ENCODE results near the gene AP3M1.

The AP3M1 gene

DNA sequence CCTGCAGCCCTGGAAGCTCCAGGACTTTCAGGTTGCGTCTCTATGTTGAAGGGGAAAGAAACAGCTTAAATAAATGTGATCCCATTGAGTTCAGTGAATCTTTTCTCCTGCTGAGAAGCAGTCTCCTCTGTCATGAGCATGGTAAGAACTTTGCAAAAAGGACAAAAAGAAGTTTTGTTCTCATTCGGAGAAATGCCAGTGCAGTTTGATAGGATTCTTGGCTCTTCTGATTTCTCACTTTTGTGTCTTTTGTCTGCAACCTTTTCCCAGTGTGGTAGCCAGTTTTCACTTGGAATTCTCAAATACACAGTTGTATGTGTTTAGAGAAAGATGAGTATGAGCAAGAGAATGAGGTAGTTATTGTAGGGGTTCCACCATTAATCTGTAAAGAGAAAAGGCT lies 64.3 kb downstream of the AP3M1 start:
- Histone ChIP-seq H3K27ac (ENCODE audit: low read depth, low read length) (peak overlapping the region; percentile 53), H3K9ac (ENCODE audit: low read length in 5 of 5) (no peak overlapping the region), H3K36me3 (ENCODE audit: control insufficient read depth in 5 of 5, insufficient read depth in 5 of 5, low read length in 5 of 5) (peaks cover 13 to 38% (median 32%) of the 10 kb centered on the region in 5 donors), H3K4me1 (ENCODE audit: control insufficient read depth in 5 of 5, insufficient read depth in 5 of 5, low read length in 5 of 5) (peaks cover 0 to 33% (median 18%) of the 10 kb centered on the region in 5 donors), H3K4me3 (ENCODE audit: low read depth in 1 of 5, low read length in 5 of 5) (no peak overlapping the region), H3K27me3 (ENCODE audit: control insufficient read depth in 5 of 5, insufficient read depth in 4 of 5, low read length in 5 of 5) (no peaks in the 10 kb centered on the region), H3K9me3 (ENCODE audit: control insufficient read depth in 5 of 5, low read length in 5 of 5) (no peaks in the 10 kb centered on the region)

DNA sequence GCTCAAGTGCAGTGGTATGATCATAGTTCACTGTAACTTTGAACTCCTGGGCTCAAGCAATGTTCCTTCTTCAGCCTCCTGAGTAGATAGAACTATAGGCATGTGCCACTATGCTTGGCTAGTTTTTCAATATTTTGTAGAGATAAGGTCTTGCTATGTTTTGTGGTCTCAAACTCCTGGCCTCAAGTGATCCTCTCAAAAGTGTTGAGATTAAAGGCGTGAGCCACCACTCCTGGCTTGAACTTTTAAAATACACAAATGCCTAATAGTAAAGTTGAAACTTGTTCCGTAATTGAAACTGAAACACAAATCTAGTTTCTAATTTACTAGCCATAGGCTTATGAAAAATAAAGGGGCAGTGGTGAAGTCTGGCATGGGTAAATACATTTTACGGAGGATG lies 65.7 kb downstream of the AP3M1 start:
- Histone ChIP-seq H3K27me3 (ENCODE audit: control insufficient read depth in 5 of 5, insufficient read depth in 4 of 5, low read length in 5 of 5) (no peaks in the 10 kb centered on the region), H3K9ac (ENCODE audit: low read length in 5 of 5) (no peak overlapping the region), H3K4me3 (ENCODE audit: low read depth in 1 of 5, low read length in 5 of 5) (no peak overlapping the region), H3K4me1 (ENCODE audit: control insufficient read depth in 5 of 5, insufficient read depth in 5 of 5, low read length in 5 of 5) (peaks cover 0 to 39% (median 23%) of the 10 kb centered on the region in 5 donors), H3K36me3 (ENCODE audit: control insufficient read depth in 5 of 5, insufficient read depth in 5 of 5, low read length in 5 of 5) (peaks cover 6 to 25% (median 20%) of the 10 kb centered on the region in 5 donors), H3K9me3 (ENCODE audit: control insufficient read depth in 5 of 5, low read length in 5 of 5) (no peaks in the 10 kb centered on the region), H3K27ac (ENCODE audit: low read depth, low read length) (peak overlapping the region; percentile 13)

DNA sequence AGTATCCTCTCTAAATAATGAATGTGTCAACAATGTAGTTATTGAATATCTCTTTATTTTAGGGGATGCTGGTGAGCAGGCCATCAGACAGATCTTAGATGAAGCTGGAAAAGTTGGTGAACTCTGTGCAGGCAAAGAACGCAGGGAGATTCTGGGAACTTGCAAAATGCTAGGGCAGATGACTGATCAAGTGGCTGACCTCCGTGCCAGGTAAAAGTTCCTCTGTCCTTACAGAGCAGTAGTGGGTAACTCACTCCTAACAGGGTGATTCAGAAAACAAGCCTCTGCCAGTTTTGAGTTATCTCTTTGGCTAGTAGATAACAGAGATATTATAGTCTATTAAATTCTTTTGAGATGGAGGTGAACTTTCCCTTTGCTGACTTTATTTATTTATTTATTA lies 67.3 kb downstream of the AP3M1 start:
- Histone ChIP-seq H3K9me3 (ENCODE audit: control insufficient read depth in 5 of 5, low read length in 5 of 5) (no peaks in the 10 kb centered on the region), H3K4me1 (ENCODE audit: control insufficient read depth in 5 of 5, insufficient read depth in 5 of 5, low read length in 5 of 5) (peaks cover 0 to 31% (median 22%) of the 10 kb centered on the region in 5 donors), H3K27me3 (ENCODE audit: control insufficient read depth in 5 of 5, insufficient read depth in 4 of 5, low read length in 5 of 5) (no peaks in the 10 kb centered on the region), H3K4me3 (ENCODE audit: low read depth in 1 of 5, low read length in 5 of 5) (no peak overlapping the region), H3K36me3 (ENCODE audit: control insufficient read depth in 5 of 5, insufficient read depth in 5 of 5, low read length in 5 of 5) (peaks cover 0 to 15% (median 8%) of the 10 kb centered on the region in 5 donors), H3K9ac (ENCODE audit: low read length in 5 of 5) (peak overlapping the region in 1 of 5 donors; percentile 72), H3K27ac (ENCODE audit: low read depth, low read length) (peak overlapping the region; percentile 87)

DNA sequence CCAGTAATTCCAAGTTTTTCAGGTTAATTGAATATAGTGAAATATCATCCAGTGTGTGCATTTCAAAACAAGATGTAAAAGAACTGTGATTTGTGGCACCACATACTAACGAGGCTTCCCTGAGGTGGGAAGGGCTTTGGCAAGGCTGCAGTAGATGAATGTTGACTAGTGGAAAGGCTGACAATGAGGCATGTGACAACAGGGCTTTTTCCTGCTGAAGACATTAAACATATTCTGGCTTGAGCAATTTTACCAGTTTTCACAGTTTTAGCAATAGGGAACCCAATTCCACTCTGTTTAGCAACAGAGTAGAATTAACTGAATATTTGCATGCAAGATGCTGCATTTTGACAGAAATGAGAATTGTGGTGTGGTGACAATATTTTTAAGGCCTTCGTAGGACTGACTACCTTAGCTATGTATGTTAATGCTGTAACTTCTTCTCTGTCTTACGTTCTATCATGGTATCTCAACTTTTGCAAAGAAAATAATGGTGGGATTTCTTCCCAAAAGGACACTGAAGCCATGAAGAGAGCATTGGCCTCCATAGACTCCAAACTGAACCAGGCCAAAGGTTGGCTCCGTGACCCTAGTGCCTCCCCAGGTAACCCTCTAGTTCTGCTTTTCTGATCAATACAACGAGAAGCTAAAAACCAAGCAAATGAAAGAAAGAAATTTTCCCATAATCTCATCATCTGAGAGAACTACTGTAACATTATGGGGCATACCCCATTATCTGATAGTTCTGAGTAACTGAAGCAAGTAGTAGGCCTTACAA lies 68.5 kb downstream of the AP3M1 start:
- peaks cover 0 to 31% (median 22%) of the 10 kb centered on the region in 5 donors for H3K4me1 ChIP-seq (ENCODE audit: control insufficient read depth in 5 of 5, insufficient read depth in 5 of 5, low read length in 5 of 5)
- H3K27me3 ChIP-seq (ENCODE audit: control insufficient read depth in 5 of 5, insufficient read depth in 4 of 5, low read length in 5 of 5) = no peaks in the 10 kb centered on the region
- H3K27ac ChIP-seq (ENCODE audit: low read depth, low read length) = peak overlapping the region; percentile 87
- no peak overlapping the region for H3K4me3 ChIP-seq (ENCODE audit: low read depth in 1 of 5, low read length in 5 of 5)
- H3K9ac ChIP-seq (ENCODE audit: low read length in 5 of 5) = peak overlapping the region in 1 of 5 donors; percentile 72
- peaks cover 0 to 18% (median 8%) of the 10 kb centered on the region in 5 donors for H3K36me3 ChIP-seq (ENCODE audit: control insufficient read depth in 5 of 5, insufficient read depth in 5 of 5, low read length in 5 of 5)
- H3K9me3 ChIP-seq (ENCODE audit: control insufficient read depth in 5 of 5, low read length in 5 of 5) = no peaks in the 10 kb centered on the region

DNA sequence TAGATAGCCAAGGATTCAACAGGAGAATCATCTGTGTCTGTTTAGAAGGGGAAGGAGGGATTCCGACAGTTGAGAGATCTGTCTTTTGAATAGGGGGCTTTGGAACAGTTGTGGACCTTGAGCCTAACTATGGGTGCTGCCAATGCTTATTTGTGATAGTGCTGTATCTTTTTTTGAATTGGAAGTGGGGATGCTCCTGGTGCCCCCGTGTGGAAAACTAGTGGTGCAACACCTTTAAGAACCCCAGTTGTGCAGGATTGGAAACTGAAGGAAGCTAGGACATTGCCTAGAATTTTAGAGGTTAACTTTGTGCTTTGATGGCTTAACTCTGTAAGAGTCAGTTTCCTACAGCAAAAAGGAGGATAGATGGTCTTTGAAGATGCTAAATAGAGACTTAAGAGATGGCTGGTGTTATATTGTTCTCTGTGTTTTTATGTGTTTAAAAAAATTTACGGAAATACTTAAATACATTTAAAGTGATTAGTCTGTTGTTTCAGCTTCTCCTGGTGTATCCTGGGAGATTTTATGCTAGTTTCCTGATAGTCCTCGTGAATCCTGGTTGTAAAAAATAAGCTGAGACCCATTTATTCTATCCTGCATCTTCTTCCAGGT lies 69.3 kb downstream of the AP3M1 start:
- Histone ChIP-seq H3K36me3 (ENCODE audit: control insufficient read depth in 5 of 5, insufficient read depth in 5 of 5, low read length in 5 of 5) (peaks cover 0 to 17% (median 8%) of the 10 kb centered on the region in 5 donors), H3K9me3 (ENCODE audit: control insufficient read depth in 5 of 5, low read length in 5 of 5) (no peaks in the 10 kb centered on the region), H3K27ac (ENCODE audit: low read depth, low read length) (peak overlapping the region; percentile 87), H3K4me3 (ENCODE audit: low read depth in 1 of 5, low read length in 5 of 5) (no peak overlapping the region), H3K27me3 (ENCODE audit: control insufficient read depth in 5 of 5, insufficient read depth in 4 of 5, low read length in 5 of 5) (no peaks in the 10 kb centered on the region), H3K4me1 (ENCODE audit: control insufficient read depth in 5 of 5, insufficient read depth in 5 of 5, low read length in 5 of 5) (peaks cover 0 to 32% (median 24%) of the 10 kb centered on the region in 5 donors), H3K9ac (ENCODE audit: low read length in 5 of 5) (no peak overlapping the region)

DNA sequence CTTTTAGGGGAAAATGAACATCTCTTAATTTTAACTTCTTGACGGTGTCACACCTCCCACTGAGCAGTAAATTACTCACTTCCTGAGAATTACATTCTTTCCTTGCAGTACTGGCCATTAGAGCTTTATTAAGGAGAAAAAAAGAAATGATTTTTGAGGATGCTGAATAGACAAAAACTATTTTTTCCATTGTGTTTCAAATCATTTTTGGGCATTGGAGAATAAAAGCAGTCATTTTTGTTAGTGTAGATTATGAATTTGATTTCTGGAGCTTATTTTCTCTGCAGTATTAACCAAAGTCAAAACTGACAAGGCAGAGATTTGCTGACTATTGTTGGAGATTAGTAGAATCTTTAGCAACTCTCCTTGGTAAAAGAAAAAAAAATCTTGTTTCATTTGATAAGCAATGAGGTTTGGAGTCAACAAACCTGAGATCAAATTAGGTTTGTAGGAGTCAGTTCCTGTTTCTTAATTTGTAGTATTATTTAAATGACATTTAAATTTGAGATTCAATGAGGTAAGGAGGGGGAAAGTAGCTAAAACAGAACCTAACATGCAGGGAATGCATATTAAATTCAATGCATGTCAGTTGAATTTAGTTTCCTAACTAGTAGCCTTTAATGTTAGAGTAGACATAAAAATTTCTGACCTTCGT lies 70.6 kb downstream of the AP3M1 start:
- H3K4me3 ChIP-seq (ENCODE audit: low read depth in 1 of 5, low read length in 5 of 5) = no peak overlapping the region
- no peaks in the 10 kb centered on the region for H3K9me3 ChIP-seq (ENCODE audit: control insufficient read depth in 5 of 5, low read length in 5 of 5)
- peak overlapping the region; percentile 87 for H3K27ac ChIP-seq (ENCODE audit: low read depth, low read length)
- H3K4me1 ChIP-seq (ENCODE audit: control insufficient read depth in 5 of 5, insufficient read depth in 5 of 5, low read length in 5 of 5) = peaks cover 0 to 33% (median 23%) of the 10 kb centered on the region in 5 donors
- no peaks in the 10 kb centered on the region for H3K27me3 ChIP-seq (ENCODE audit: control insufficient read depth in 5 of 5, insufficient read depth in 4 of 5, low read length in 5 of 5)
- no peak overlapping the region for H3K9ac ChIP-seq (ENCODE audit: low read length in 5 of 5)
- H3K36me3 ChIP-seq (ENCODE audit: control insufficient read depth in 5 of 5, insufficient read depth in 5 of 5, low read length in 5 of 5) = peaks cover under 1 to 23% (median 13%) of the 10 kb centered on the region in 5 donors

DNA sequence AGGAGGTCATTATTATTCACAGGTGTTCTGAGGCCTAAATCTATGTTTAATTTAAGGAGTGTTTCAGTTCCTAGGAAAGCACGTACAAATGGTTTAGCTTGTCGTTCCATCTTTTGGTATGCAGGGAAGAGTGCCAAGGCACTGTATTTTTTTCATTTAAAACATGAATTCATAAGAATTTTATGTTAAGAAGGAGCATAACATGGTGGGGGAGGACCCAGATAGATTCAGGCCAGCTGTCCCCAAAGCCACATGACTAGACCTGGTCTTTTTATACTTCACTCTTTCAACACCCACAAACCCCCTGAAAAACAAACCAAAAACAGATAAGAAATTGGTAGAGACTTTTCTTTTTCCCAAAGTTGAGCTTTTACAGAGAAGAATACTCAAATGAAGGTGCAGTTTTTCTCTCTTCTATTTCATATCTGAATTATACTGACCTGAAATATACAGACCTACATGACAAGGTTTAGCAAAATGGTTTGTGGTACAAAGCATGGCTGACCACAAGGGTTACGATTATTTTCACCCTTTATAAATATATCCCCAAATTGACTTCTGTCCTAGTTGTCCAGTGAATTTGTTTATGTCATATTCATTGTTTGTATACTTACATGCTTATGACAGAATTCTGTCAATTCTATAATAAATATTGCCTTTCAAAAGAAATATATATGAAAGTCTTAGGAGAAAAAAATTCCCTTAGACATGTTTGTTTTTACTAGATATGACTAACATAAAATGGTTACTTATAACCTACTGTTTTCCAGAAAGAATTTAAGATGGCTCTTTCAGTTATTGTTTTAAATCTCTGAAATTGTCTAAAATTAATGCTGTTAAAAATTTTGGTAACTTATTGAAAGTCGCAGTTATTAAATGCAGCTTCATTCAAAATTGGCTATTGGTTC lies 71.3 kb downstream of the AP3M1 start:
- Histone ChIP-seq H3K9me3 (ENCODE audit: control insufficient read depth in 5 of 5, low read length in 5 of 5) (no peaks in the 10 kb centered on the region), H3K36me3 (ENCODE audit: control insufficient read depth in 5 of 5, insufficient read depth in 5 of 5, low read length in 5 of 5) (peaks cover 9 to 27% (median 15%) of the 10 kb centered on the region in 5 donors), H3K4me1 (ENCODE audit: control insufficient read depth in 5 of 5, insufficient read depth in 5 of 5, low read length in 5 of 5) (peaks cover 0 to 33% (median 23%) of the 10 kb centered on the region in 5 donors), H3K27me3 (ENCODE audit: control insufficient read depth in 5 of 5, insufficient read depth in 4 of 5, low read length in 5 of 5) (no peaks in the 10 kb centered on the region), H3K4me3 (ENCODE audit: low read depth in 1 of 5, low read length in 5 of 5) (no peak overlapping the region), H3K27ac (ENCODE audit: low read depth, low read length) (no peak overlapping the region), H3K9ac (ENCODE audit: low read length in 5 of 5) (peak overlapping the region in 1 of 5 donors; percentile 32)

DNA sequence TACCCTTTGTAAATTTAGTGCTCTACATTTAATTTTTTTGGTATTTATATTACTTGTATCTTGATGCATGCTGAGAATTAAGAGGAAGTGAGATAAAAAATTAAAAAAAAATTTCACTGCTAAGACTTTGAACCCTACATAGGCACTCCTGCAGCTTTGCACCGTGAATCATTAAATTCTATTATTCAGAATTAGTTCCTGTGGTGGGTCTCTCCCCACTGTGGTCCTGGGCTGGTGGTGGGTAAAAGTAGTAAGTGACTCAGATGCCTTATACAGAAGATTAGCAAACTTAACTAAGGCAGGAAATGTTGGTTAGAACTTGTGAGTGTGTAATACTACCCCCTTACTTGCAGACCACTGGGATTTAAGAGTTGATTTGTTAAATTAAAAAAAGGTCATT lies 72.6 kb downstream of the AP3M1 start:
- H3K4me1 ChIP-seq (ENCODE audit: control insufficient read depth in 5 of 5, insufficient read depth in 5 of 5, low read length in 5 of 5) = peaks cover 0 to 32% (median 22%) of the 10 kb centered on the region in 5 donors
- H3K9ac ChIP-seq (ENCODE audit: low read length in 5 of 5) = no peak overlapping the region

DNA sequence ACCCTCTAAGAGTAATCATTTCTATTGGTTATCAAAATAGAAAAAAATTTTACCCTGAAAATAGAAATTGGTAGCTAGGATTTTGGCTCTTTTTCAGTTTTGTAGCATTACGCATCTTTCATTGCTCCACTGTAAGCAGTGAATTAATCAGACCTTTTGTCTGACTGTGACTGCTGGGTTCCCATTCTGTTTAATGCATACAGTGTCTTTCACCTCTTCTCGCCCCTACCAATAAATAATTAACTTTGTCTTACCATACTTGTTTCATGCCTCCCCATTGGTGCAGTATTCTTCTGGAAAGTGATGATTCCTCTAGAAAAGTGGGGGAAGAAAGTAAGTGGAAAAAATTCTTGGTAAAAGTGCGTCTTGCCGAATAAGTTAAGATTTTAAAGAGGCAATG lies 73.2 kb downstream of the AP3M1 start:
- Histone ChIP-seq H3K4me3 (ENCODE audit: low read depth in 1 of 5, low read length in 5 of 5) (no peak overlapping the region), H3K27ac (ENCODE audit: low read depth, low read length) (no peak overlapping the region), H3K4me1 (ENCODE audit: control insufficient read depth in 5 of 5, insufficient read depth in 5 of 5, low read length in 5 of 5) (peaks cover 0 to 28% (median 19%) of the 10 kb centered on the region in 5 donors), H3K9me3 (ENCODE audit: control insufficient read depth in 5 of 5, low read length in 5 of 5) (no peaks in the 10 kb centered on the region), H3K9ac (ENCODE audit: low read length in 5 of 5) (no peak overlapping the region), H3K27me3 (ENCODE audit: control insufficient read depth in 5 of 5, insufficient read depth in 4 of 5, low read length in 5 of 5) (no peaks in the 10 kb centered on the region), H3K36me3 (ENCODE audit: control insufficient read depth in 5 of 5, insufficient read depth in 5 of 5, low read length in 5 of 5) (peaks cover 15 to 42% (median 25%) of the 10 kb centered on the region in 5 donors)

More for the DNA sequence above, 72.6 kb downstream of the AP3M1 start:
- H3K4me3 ChIP-seq (ENCODE audit: low read depth in 1 of 5, low read length in 5 of 5) = no peak overlapping the region
- no peaks in the 10 kb centered on the region for H3K9me3 ChIP-seq (ENCODE audit: control insufficient read depth in 5 of 5, low read length in 5 of 5)
- peaks cover 15 to 39% (median 22%) of the 10 kb centered on the region in 5 donors for H3K36me3 ChIP-seq (ENCODE audit: control insufficient read depth in 5 of 5, insufficient read depth in 5 of 5, low read length in 5 of 5)
- H3K27ac ChIP-seq (ENCODE audit: low read depth, low read length) = no peak overlapping the region
- H3K27me3 ChIP-seq (ENCODE audit: control insufficient read depth in 5 of 5, insufficient read depth in 4 of 5, low read length in 5 of 5) = no peaks in the 10 kb centered on the region

Data from subcutaneous abdominal adipose tissue (tissue), 5 donors.